ENCODE measurements around the gene SLC35B1.

- TF ChIP-seq REST (IDR thresholded peaks at IDR 0.05; ENCODE audit: insufficient replicate concordance, low read depth) (no peak), CTCF (IDR thresholded peaks at IDR 0.05; ENCODE audit: insufficient read depth, low read length) (no peak), POLR2AphosphoS5 (IDR thresholded peaks at IDR 0.05; ENCODE audit: low read depth) (no peak), GABPA (IDR thresholded peaks at IDR 0.05; ENCODE audit: low read depth) (no peak)
These were observed 31.4 kb downstream of the SLC35B1 start for GRCh38 chr17:49676276-49676868.

Measured in HL-60 (cell line).